NCI-H1436 treated with DMSO at 0.1 percent for 48 hours (cell line): ENCODE measurements around the gene FDXR.

Experiments
- DNase-seq: peaks from one replicate; lab custom pipeline; 2025; lab: John Stamatoyannopoulos, UW

The FDXR gene

GRCh38 chr17:74833501-74834377 is 39.1 kb downstream of the FDXR start:
- DNase-seq = no peak

- DNase-seq = no peak
Observed at GRCh38 chr17:74832421-74832820, 40.4 kb downstream of the FDXR start.

GRCh38 chr17:74831444-74832146 is 41.2 kb downstream of the FDXR start:
- no peak for DNase-seq

GRCh38 chr17:74830861-74831260 is 41.9 kb downstream of the FDXR start:
- no peak for DNase-seq

GRCh38 chr17:74827800-74828199 is 45.0 kb downstream of the FDXR start:
- DNase-seq = no peak

GRCh38 chr17:74825952-74826719 is 46.7 kb downstream of the FDXR start:
- DNase-seq = no peak

GRCh38 chr17:74824961-74825627 is 47.7 kb downstream of the FDXR start:
- DNase-seq = no peak

GRCh38 chr17:74822939-74823367 is 49.8 kb downstream of the FDXR start:
- no peak for DNase-seq

GRCh38 chr17:74822335-74822938 is 50.4 kb downstream of the FDXR start:
- DNase-seq = no peak

GRCh38 chr17:74821655-74822334 is 51.0 kb downstream of the FDXR start:
- no peak for DNase-seq

GRCh38 chr17:74819801-74820436 is 52.9 kb downstream of the FDXR start:
- no peak for DNase-seq

GRCh38 chr17:74818291-74818938 is 54.4 kb downstream of the FDXR start:
- no peak for DNase-seq

GRCh38 chr17:74816905-74817620 is 55.7 kb downstream of the FDXR start:
- DNase-seq = no peak

- no peak for DNase-seq
Observed at GRCh38 chr17:74815550-74816370, 57.0 kb downstream of the FDXR start.

- no peak for DNase-seq
Observed at GRCh38 chr17:74815067-74815466, 57.7 kb downstream of the FDXR start.

- DNase-seq = no peak
Observed at GRCh38 chr17:74814453-74814852, 58.3 kb downstream of the FDXR start.
